Measurements from ENCODE around the gene KCNN2.

GRCh38 chr5:114319236-114319635 is 42.6 kb upstream of the KCNN2 start:
- TF ChIP-seq POLR2A (IDR thresholded peaks at IDR 0.05) (no peak), EP300 (IDR thresholded peaks at IDR 0.05) (no peak), CTCF (IDR thresholded peaks at IDR 0.05) (no peak)

All from sigmoid colon (tissue), 4 donors.